Measurements from ENCODE around the gene COL5A1.

The COL5A1 gene

GRCh38 chr9:134738869-134739659 is 97.5 kb downstream of the COL5A1 start:
- H3K4me3 ChIP-seq (ENCODE audit: low read depth, low read length): no peak overlapping the region
- in situ Hi-C loops (cut with HindIII; ENCODE audit: low sequenced_read_pairs): no loop called here
- TF ChIP-seq CTCF (IDR thresholded peaks at IDR 0.05; ENCODE audit: low read depth, low read length, missing control alignments): peak; percentile 87
- peak; percentile 22 for DNase-seq (ENCODE audit: low read depth)

- in situ Hi-C loops (cut with HindIII; ENCODE audit: low sequenced_read_pairs): no loop called here
- no peak for DNase-seq (ENCODE audit: low read depth)
- no peak overlapping the region for H3K4me3 ChIP-seq (ENCODE audit: low read depth, low read length)
- no peak for TF ChIP-seq CTCF (IDR thresholded peaks at IDR 0.05; ENCODE audit: low read depth, low read length, missing control alignments)
These were observed 98.0 kb downstream of the COL5A1 start for GRCh38 chr9:134739660-134739968.

- no peak overlapping the region for H3K4me3 ChIP-seq (ENCODE audit: low read depth, low read length)
- no peak for TF ChIP-seq CTCF (IDR thresholded peaks at IDR 0.05; ENCODE audit: low read depth, low read length, missing control alignments)
- in situ Hi-C loops (cut with HindIII; ENCODE audit: low sequenced_read_pairs): loop anchor here (5.0 kb wide), 2 partner anchors 48 to 93 kb away; no protein-coding TSS in a partner anchor
- no peak for DNase-seq (ENCODE audit: low read depth)
These were observed 98.5 kb downstream of the COL5A1 start for GRCh38 chr9:134740071-134740470.

GRCh38 chr9:134741846-134742245 is 100.2 kb downstream of the COL5A1 start:
- H3K4me3 ChIP-seq (ENCODE audit: low read depth, low read length): no peak overlapping the region
- DNase-seq (ENCODE audit: low read depth): no peak
- in situ Hi-C loops (cut with HindIII; ENCODE audit: low sequenced_read_pairs): loop anchor here (5.0 kb wide), 2 partner anchors 50 to 95 kb away; no protein-coding TSS in a partner anchor
- TF ChIP-seq CTCF (IDR thresholded peaks at IDR 0.05; ENCODE audit: low read depth, low read length, missing control alignments): no peak

GRCh38 chr9:134742822-134743535 is 101.4 kb downstream of the COL5A1 start:
- H3K4me3 ChIP-seq (ENCODE audit: low read depth, low read length): no peak overlapping the region
- in situ Hi-C loops (cut with HindIII; ENCODE audit: low sequenced_read_pairs): loop anchor here (5.0 kb wide), 2 partner anchors 51 to 96 kb away; no protein-coding TSS in a partner anchor
- no peak for DNase-seq (ENCODE audit: low read depth)
- TF ChIP-seq CTCF (IDR thresholded peaks at IDR 0.05; ENCODE audit: low read depth, low read length, missing control alignments): no peak

- no peak for TF ChIP-seq CTCF (IDR thresholded peaks at IDR 0.05; ENCODE audit: low read depth, low read length, missing control alignments)
- no peak for DNase-seq (ENCODE audit: low read depth)
- in situ Hi-C loops (cut with HindIII; ENCODE audit: low sequenced_read_pairs): loop anchor here (5.0 kb wide), 2 partner anchors 52 to 97 kb away; no protein-coding TSS in a partner anchor
- H3K4me3 ChIP-seq (ENCODE audit: low read depth, low read length): no peak overlapping the region
These were observed 102.2 kb downstream of the COL5A1 start for GRCh38 chr9:134743853-134744252.

All from astrocyte of the cerebellum (primary cell).